Measurements from ENCODE around the gene RAB5B.

RAB5B gene

DNA sequence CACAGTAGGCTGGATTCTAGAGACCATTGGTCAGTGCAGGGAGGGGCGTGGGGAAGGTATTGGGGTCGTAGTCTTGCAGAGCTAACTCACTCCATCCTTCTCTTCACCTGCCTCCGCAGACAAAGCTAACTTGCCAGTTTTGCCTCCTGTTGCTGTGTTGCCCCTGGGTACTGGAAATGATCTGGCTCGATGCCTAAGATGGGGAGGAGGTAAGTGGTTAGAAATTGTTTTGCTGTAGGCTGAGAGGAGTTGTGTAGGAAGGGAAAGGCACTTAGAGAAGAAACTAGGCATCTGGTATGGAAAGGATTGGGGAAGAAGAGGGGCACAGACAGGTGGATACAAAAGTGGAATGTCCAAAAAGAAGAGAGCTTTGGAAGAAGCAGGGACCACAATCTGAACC, 31.8 kb upstream of the RAB5B start:
- DNase-seq (ENCODE audit: low read depth) = no peak
- TF ChIP-seq, protein P1, sequence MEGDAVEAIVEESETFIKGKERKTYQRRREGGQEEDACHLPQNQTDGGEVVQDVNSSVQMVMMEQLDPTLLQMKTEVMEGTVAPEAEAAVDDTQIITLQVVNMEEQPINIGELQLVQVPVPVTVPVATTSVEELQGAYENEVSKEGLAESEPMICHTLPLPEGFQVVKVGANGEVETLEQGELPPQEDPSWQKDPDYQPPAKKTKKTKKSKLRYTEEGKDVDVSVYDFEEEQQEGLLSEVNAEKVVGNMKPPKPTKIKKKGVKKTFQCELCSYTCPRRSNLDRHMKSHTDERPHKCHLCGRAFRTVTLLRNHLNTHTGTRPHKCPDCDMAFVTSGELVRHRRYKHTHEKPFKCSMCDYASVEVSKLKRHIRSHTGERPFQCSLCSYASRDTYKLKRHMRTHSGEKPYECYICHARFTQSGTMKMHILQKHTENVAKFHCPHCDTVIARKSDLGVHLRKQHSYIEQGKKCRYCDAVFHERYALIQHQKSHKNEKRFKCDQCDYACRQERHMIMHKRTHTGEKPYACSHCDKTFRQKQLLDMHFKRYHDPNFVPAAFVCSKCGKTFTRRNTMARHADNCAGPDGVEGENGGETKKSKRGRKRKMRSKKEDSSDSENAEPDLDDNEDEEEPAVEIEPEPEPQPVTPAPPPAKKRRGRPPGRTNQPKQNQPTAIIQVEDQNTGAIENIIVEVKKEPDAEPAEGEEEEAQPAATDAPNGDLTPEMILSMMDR (IDR thresholded peaks at IDR 0.05; ENCODE audit: insufficient read depth, low read depth, low read length, missing control alignments) = no peak

DNA sequence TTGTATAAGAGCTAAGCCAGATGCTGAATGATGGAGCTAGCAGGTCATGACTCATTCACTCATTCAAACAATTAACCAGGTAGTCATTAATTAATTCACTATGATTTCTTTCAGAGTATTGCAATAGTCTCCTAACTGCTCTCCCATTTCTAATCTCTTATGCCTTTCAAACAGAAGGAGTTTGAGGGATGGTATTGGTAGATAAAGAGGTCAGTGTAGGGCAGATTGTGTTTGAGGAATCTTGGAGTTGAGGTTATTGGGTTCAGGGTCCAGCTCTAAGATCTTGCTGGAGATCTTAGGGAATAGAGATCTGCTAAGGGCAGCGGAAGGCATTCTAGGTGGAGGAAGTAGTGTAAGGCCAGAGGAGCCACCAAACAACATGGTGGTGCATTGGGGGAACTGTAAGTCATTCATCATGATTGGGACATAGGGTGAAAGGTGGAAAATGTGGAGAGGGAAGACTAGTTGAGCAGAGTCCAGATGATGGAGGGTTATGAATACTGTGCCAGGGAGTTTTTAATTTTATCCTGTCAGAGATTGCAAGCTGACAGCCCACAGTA, 31.2 kb upstream of the RAB5B start:
- no peak overlapping the region for H3K4me3 ChIP-seq (ENCODE audit: low read depth, low read length)
- DNase-seq (ENCODE audit: low read depth) = no peak
- TF ChIP-seq, protein P1 (IDR thresholded peaks at IDR 0.05; ENCODE audit: insufficient read depth, low read depth, low read length, missing control alignments) = no peak

More for the DNA sequence above, 31.8 kb upstream of the RAB5B start:
- H3K4me3 ChIP-seq (ENCODE audit: low read depth, low read length) = no peak overlapping the region

DNA sequence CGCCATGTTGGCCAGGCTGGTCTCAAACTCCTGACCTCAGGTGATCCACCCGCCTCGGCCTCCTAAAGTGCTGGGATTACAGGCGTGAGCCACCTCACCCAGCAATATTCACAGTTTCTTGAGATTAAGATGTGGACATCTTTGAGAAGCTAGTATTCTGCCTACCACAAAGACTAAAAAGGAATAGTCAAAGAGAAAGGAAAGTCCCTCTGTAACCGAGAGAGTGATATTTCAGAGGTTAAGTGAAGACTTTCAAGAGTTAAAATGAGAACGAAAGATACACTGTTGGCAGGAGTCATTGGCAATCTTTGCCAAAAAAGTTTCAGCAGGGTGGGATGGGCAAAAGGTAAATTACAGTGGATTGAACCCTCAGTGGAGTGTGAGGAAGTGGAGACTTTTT, 27.3 kb upstream of the RAB5B start:
- TF ChIP-seq, protein P1 (IDR thresholded peaks at IDR 0.05; ENCODE audit: insufficient read depth, low read depth, low read length, missing control alignments) = no peak

DNA sequence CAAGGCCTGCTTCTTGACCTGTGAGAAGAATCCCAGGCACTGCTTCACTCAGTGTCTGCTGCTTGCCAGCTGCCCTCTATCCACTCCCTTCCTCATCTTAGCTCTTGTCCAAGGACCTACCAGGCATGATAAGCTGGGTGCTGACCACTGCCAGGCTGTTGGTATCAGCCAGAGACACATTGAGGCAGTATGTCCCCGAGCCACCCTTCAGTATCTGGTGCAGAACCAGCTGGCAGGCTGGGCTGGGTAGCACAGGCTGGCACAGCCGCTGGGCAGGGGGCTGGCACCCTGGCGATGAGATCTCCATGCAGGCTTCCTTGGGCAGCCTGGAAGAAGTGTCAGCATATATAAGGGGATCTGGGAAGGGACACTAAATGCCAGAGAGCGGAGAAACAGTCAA, 18.5 kb upstream of the RAB5B start:
- TF ChIP-seq, protein P1 (IDR thresholded peaks at IDR 0.05; ENCODE audit: insufficient read depth, low read depth, low read length, missing control alignments) = no peak
- DNase-seq (ENCODE audit: low read depth) = no peak

More for the DNA sequence above, 27.3 kb upstream of the RAB5B start:
- H3K4me3 ChIP-seq (ENCODE audit: low read depth, low read length) = no peak overlapping the region
- DNase-seq (ENCODE audit: low read depth) = peak; percentile 59

DNA sequence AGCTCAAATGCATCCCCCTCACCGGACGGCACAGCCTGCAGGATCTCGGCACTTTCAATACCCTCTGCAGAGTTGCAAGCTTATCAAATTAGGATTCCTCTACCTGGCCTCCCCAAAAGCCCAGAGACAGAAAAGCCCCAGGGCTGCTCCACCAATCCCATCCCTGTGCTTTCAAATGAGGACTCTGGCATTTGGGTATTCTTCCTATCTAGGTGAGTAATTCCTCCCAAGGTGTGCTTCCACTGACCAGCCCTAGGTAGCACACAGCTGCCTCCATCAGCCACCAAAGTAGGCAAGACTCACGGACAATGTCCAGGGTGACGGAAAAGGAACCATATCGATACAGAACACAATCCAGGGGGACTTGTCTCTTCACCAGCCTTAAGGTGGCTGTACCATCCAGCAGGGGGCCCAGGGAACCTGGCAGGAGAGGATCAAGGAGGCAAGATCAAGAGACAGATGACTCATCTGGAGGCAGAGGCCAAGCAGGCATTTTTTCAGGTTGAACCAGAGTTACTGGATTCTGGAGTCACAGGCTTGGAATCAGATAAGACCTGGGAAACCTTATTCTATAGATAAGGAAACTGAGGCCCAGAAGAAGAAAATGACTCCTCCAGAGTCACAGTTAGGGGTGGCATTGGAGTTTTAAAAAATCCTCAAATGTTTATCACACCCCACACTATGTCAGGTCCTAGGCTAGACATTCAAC, 17.9 kb upstream of the RAB5B start:
- H3K4me3 ChIP-seq (ENCODE audit: low read depth, low read length) = no peak overlapping the region
- TF ChIP-seq, protein P1 (IDR thresholded peaks at IDR 0.05; ENCODE audit: insufficient read depth, low read depth, low read length, missing control alignments) = peak; percentile 39
- DNase-seq (ENCODE audit: low read depth) = peak; percentile 44

More for the DNA sequence above, 18.5 kb upstream of the RAB5B start:
- H3K4me3 ChIP-seq (ENCODE audit: low read depth, low read length) = no peak overlapping the region

DNA sequence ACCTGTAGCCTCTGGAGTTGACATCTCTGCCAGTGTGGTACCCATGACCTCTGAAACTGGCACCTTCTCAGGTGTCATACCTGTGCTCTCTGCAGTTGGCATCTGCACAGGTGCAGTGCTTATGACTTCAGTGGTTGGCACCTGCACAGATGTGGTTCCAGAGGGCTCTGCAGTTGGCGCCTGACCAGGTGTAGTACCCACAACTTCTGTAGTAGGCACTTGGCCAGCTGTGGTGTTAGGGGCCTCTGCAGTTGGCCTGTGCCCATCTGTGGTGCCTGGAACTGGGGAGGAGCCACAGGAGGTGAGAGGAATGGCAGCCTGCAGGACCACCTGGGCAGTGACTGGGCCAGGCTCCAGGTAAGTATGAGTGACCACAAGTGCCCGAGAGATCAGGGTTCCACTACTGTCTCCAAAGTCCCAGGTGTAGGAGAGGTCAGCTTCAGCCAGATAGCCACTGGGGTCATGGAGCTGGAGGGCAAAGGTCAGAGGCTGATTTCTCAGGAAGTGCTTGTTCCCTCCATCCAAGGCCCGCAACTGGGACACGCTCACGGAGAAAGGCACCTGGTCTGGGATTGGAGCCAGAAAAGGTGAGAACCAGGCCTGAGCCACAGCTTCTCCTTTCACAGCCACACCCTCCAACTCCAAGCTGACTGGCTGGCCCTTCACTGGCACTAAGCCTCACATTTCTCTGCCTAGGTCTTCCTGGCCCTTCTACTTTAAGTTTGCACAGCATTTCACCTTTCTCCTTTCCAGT, 16.6 kb upstream of the RAB5B start:
- DNase-seq (ENCODE audit: low read depth) = no peak
- TF ChIP-seq, protein P1 (IDR thresholded peaks at IDR 0.05; ENCODE audit: insufficient read depth, low read depth, low read length, missing control alignments) = no peak
- H3K4me3 ChIP-seq (ENCODE audit: low read depth, low read length) = no peak overlapping the region

Data from GM12865 (cell line).